ENCODE measurements around the gene KRTAP9-3.
"Not testable (repeated sequence)": the region's sequence is repeated elsewhere in the genome, so short reads cannot be mapped to it uniquely, and the experiment has no call there.

DNA sequence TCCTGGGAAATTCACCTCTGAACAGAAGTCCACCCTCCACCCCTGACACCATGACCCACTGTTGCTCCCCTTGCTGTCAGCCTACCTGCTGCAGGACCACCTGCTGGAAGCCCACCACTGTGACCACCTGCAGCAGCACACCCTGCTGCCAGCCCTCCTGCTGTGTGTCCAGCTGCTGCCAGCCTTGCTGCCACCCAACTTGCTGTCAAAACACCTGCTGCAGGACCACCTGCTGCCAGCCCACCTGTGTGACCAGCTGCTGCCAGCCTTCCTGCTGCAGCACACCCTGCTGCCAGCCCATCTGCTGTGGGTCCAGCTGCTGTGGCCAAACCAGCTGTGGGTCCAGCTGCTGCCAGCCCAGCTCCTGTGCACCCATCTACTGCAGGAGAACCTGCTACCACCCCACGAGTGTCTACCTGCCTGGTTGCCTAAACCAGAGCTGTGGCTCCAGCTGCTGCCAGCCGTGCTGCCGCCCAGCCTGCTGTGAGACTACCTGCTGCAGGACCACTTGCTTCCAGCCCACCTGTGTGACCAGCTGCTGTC is 43.5 kb downstream of the KRTAP9-3 start, which contains the start of gene KRTAP9-7:
- TF ChIP-seq POLR2A (IDR thresholded peaks at IDR 0.05), result not testable (repeated sequence)
- TF ChIP-seq, protein P1, sequence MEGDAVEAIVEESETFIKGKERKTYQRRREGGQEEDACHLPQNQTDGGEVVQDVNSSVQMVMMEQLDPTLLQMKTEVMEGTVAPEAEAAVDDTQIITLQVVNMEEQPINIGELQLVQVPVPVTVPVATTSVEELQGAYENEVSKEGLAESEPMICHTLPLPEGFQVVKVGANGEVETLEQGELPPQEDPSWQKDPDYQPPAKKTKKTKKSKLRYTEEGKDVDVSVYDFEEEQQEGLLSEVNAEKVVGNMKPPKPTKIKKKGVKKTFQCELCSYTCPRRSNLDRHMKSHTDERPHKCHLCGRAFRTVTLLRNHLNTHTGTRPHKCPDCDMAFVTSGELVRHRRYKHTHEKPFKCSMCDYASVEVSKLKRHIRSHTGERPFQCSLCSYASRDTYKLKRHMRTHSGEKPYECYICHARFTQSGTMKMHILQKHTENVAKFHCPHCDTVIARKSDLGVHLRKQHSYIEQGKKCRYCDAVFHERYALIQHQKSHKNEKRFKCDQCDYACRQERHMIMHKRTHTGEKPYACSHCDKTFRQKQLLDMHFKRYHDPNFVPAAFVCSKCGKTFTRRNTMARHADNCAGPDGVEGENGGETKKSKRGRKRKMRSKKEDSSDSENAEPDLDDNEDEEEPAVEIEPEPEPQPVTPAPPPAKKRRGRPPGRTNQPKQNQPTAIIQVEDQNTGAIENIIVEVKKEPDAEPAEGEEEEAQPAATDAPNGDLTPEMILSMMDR (IDR thresholded peaks at IDR 0.05), result not testable (repeated sequence)
